AG20443 (cell line): ENCODE results near the gene FIGNL2.

Experiments used
- DNase-seq: peaks from one replicate; pipeline ENCODE4 v3.0.0; 2012; ENCODE audit warnings: low spot score, mixed read lengths

FIGNL2 gene

DNA sequence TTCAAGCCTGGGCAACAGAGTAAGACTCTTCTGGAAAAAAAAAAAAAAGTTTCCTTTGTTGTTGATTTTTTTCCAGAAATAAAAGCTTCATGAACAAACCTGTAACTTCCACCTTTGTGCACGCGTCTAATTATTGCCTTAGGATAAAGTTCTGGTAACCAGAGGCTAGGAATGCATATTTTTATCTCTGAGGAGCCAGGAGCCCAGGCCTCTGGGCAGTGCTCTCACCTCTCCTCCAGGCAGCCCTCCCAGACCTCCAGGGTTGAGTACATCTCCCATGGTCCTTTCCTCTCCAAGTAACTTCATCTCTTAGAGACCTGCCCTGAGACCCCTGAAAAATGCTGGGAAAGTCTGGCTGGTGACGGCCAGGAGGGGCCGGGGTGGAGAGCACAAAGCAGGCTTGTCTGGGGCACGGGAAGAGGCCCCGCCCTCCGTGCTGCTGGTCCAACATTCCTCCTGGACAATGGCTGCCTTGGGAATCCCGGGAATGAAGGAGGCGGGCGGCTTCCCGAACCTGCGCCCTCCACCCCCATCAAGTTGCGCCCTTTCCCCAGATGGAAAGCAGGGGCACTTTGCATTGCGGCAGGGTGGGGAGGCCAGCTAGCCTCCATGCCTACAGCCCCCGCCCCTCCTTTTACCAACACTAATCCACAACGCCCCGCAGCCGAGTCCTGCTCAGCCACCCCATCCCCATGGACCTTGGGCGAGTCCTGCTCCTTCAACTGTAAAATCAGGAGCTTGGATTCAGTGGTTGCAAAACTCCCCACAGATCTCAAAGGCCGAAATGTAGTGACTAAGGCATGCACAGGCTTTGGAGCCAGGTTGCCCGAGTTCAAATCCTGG, 7.3 kb upstream of the FIGNL2 start:
- DNase-seq, result peak; percentile 91

DNA sequence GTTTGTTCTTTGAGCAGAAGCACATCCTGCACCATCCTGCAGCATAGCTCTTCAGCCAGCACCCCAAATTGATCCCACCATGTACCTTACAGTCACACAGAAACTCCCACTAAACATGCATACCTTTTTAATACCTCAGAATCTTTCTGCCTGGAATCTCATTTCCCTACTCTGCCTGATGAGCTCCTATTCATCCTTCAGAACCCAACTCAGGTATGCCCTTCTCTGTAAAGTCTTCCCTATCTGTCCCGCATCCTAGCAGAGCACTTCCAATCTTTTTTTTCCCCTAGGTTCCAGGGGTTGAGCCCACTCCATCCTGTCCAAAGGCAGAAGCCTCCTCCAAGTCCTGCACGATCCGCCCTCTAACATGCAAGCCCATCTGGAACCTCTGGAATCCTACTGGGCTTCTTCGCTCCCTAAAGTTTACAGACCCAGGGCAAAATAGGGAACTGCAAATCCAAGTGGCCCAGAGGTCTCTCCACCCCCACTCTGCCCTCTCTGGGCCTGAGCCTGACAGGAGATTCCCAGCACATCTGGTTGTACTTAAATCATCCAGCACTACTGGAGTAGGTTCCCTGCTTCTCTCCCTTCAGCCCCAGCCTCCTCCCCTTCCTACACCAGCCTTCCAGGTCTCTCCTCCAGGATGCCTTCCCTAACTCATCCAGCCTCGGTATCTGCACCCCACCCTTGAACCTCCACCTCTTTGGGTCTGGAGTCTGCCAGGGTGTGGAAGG, 4.1 kb upstream of the FIGNL2 start:
- DNase-seq, result peak; percentile 57

GRCh38 chr12:51851413-51852124, 3.1 kb upstream of the FIGNL2 start:
- DNase-seq, result no peak

- no peak for DNase-seq
These were observed 2.4 kb upstream of the FIGNL2 start for GRCh38 chr12:51850965-51851299.

DNA sequence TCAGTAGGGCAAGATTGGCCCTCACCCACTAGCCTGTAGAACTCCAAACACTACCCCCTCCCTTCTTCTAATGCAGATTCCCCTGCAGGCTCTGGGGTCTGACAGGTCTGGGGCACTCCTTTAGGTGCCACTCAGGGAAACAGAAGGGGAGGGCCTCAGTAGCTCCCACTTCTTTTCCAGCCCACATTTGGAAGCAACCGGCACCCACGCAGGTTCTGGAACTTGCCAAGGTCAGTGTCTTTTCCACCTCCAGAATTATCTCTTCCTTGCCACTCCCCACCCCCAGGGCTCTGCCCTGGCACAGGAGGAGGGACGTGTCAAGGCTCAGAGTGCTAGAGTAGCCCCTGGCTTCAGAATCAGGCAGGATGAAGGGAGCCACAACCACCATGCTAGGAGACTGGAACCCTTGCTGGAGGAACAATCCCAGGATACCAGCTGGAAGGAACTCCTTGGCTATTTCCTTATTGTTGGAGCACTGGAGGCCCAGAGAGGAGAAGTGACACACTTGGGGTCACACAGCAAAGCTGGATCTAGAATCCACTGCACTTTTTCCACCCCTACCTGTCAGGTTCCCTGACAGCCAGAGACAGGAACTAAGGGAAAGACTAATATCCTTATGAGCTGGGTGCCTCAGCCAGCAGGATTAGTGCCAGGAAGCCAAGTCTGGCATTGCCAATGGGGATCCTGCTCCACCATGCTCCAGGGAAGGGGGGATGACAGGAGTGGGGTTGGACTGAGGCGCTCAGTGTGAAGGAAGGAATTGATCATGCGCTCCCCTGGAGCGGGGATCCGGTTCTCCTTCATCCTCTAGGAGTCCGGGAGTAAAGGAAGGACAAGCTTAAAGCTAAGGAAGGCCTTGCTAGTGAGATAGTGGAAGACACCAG, 1.8 kb upstream of the FIGNL2 start:
- no peak for DNase-seq

DNA sequence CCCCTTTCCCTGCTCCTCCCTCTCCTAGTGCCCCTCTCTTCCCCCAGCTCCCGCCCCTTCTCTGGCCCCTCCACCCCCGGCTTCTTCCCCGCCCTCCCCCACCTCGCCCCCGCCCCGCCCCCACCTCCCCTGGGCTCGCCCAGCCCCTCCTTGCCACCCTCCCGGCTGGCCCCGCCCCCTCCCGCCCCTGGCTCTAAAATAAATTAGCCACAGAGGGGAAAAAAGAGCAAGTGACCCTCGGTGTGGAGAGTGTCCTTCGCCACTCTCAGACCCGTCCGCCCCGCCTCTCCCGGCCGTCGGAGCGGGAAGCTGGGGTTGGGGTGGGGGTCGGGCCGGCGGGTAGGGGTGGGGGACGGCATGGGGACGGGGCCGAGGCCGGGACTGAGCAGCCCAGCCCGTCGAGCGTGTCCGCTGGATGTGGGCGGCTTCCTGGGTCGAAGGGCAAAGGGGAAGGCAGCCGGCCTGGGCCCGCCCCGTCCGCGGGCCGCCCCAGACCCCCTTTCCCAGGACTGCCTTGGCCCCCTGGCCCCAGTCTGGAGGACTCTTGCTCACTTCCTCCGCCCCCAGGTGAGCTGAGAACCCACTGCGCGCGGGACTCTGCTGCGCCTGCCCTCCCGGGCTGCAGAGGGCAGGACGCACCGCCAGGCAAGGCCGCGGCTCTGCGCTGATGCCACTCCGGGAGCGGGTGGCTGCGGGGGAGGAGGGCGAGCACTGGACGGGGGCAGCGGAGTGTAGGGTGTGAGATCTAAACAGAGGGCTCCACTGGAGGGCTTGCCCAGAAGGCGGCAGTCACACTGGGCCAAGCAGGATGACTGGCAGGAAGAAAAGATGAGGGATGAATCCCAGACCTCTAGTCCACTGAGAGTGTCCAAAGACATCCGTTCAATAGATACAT, 570 bp upstream of the FIGNL2 start:
- DNase-seq, result no peak

DNA sequence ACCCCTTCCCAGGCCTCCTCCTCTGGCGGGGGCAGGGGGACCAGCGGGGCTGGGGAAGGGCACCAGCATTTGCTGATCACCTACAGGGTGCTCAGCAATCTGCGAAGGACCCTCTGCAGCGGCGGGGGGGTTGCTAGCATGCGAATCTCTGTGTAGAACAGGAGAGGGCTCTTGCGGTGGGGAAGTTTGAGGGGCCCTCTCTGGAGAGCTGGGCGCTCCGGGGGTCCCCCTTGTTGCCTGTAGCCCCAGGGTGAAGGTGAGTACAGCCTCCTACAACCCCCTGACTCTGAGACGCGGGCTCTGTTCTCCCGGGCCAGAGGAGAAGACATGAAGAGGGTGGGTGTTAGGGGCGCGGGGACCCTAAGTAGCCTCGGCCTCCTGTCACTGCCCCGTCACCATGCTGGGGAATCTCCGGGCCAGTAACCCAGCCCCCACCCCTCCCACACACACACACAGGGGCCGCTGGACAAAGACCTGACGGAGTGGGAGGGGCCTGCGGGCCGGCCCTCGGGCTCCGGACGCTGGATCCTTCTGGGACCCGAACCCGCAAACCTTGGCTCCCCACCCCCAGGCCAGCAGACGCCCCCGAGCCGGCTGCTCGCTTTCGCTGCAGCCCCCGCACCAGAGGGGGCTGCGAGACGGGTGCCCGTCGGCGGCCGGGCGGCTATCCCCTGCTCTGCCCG, 734 bp downstream of the FIGNL2 start:
- DNase-seq, result peak; percentile 49

DNA sequence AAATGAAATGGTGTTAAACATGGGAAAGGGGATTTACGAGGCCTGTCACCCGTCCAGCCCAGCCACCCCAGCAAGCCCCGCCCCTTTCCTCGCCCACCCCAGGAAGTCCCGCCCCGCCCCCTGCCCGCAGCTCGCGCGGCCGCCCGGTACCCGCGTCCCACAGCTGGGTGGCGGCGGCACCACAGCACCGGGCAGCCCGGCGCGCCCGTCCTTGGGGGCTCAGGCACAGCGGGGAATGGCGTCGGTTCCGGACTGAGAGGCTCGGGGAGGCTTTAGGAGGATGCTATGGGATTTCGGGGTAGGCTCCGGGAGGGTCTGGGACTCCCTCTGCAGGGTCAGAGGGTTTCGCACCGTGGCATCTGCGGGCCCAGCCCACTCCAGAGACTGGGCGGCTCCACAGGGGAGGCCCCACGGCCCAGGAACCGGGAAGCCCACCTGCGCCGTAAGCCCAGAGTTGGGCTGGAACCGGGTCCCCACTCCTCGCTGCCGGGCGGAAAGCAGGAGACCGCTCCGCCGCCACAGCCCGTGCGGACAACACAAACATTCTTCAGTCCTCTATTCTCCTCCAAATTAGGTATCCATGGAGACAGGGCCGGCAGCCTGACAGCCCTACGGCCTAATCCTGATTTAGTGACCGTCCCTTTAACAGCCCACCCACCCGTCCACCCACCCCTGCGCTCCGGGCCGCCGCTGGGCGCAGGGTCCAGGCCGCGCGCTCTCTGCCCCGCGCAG, 1.4 kb downstream of the FIGNL2 start:
- DNase-seq, result peak; percentile 69

DNA sequence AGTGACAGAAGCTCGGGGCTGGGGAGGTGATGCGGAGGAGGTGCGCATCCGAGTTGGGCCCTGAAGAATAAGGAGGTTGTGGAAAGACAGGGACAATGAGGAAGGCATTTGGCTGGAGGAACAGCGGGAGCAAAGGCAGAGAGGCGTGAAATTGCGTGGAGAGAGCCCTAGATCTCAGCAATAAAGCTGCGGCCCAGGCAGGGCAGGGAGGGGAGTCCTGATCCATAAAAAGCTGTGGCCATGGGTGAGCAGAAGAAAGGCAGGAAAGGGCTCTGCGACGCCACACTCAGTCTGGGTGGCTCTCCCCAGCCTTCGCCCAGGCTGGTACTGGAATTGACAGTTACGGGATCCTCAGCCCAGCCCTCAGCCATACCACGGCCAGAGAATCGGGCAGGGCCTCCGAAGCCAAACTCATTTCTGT, 2.2 kb downstream of the FIGNL2 start:
- DNase-seq, result no peak

- no peak for DNase-seq
These were observed 3.0 kb downstream of the FIGNL2 start for GRCh38 chr12:51845482-51845881.

- DNase-seq, result no peak
These were observed 3.7 kb downstream of the FIGNL2 start for GRCh38 chr12:51844854-51845253.

GRCh38 chr12:51841727-51842126, 6.8 kb downstream of the FIGNL2 start:
- DNase-seq, result no peak

- no peak for DNase-seq
These were observed 7.6 kb downstream of the FIGNL2 start for GRCh38 chr12:51840966-51841365.

GRCh38 chr12:51839310-51839947, 9.1 kb downstream of the FIGNL2 start:
- no peak for DNase-seq

DNA sequence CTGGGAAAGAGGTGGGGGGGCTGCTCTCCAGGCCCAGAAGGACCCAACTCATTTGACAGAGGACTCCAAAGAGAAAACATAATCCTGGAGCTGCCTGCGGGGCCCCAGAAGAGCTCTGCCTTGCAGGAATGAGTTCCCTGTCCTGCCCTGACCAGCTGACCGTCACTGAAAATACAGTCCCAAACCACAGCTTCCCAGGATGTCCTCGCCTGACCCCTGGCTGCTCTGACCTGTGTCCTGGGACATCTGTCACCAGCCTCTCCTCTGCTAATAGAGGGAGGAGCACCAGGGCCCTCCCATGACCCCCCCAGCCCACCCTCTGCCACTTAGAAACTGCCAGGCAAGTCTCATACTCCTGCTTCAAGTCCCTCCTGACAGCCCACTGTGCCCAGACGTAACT, 9.8 kb downstream of the FIGNL2 start:
- no peak for DNase-seq

DNA sequence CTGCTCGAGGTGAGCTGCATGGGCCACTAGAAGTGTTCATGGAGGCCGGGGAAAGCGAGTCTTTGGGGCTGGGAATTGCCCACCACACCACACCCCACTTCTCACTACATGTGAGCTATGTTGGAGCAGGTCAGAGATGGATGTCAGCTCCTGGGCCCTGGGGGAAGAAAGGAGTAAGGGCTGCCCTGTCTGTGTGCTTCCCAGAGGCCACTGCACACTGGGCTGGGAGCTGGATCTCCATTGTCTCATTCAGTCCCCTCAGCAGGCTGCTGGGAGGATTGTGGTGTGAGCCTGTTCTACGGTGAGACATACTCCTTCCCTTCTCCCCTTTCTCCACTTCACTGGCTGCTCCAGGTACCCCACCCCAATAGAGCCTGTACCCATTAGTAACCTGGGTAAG, 10.5 kb downstream of the FIGNL2 start:
- no peak for DNase-seq

DNA sequence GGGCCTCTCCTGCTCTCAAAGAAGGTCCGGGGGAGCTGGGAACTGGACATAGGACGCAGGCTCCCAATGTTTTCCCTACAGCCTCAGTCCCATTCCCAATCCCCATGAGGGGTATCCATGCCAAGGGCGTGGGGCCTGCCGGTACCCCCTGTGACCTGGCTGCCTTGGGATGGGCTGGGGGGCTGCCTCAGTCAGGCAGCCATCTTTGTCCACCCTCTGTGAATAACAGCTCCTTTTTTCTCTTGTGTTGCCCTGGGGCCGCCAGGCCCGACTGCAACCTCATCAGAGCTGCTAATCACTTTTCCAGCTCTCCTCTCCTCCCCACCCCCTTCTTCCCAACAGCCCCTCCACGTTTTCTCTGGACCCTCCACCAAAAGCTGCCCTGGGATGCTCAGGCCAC, 11.2 kb downstream of the FIGNL2 start:
- DNase-seq, result no peak

DNA sequence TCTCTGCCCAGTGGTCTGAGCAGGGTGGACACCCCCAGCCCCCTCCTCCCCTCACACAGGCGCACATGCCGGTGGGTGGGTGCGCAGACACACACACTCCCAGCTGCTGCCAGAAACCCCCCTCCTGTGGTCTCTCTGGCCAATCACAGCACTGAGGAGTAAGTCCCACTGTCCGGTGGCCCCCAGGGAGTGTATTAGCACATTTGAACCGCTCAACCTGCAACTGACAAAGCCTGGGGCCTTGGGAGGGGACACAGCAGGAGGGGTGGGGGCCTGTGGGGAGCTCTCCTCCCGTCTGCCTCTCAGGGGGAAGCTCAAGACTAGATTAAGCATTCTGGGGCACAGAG, 11.7 kb downstream of the FIGNL2 start:
- DNase-seq, result no peak
